Astrocyte of the spinal cord (primary cell): ENCODE results near the gene TACC3.
"Not testable (repeated sequence)": the region's sequence is repeated elsewhere in the genome, so short reads cannot be mapped to it uniquely, and the experiment has no call there.

ENCODE experiments used
- DNase-seq: peaks from one replicate; pipeline ENCODE4 v3.0.0; 2011; ENCODE audit warnings: low read depth, low spot score
- H3K4me3 ChIP-seq: 2 replicates; pipeline ENCODE4 v1.5.1; 2011; ENCODE audit warnings: low read depth, mild to moderate bottlenecking, low read length, moderate library complexity
- in situ Hi-C: cut with HindIII; loops from 2 replicates; pipeline ENCODE4 v1.10.0; 2017; ENCODE audit warnings: low sequenced_read_pairs
- TF ChIP-seq, protein P1 (sequence below): IDR thresholded peaks from 2 replicates; pipeline ENCODE4 v1.5.1; 2012; ENCODE audit warnings: low read depth, mild to moderate bottlenecking, low read length, inconsistent platforms

The TACC3 gene

DNA sequence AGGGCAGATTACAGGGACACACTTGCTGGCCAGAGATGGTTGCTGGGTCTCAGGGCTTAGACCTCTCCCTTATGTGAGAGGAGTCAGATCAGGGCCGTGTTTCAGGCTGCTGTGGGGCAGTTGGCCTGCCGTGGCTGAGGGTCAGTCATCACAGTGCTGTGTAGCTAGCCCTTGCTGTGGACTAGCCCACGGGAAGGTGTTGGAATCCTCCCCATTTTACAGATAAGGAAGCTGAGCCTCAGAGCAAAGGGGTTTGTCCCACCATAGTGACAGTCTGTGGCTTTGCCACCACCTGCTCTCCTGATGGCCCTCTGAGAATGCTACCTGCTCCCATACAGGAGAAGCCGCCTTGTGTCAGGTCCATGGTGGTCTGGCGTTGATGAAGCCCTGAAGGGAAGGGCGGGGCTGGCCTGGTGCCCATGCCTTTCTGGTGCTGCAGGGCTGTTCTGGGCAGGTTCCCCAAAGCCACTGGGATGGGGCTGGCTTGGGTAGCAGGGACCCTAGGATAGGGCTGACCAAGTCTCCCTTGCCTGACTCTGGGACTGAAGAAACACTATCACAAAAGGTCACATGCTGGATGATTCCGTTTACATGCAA, 34.8 kb upstream of the TACC3 start:
- in situ Hi-C loops = no loop called here
- H3K4me3 ChIP-seq = no peak overlapping the region
- TF ChIP-seq, protein P1, sequence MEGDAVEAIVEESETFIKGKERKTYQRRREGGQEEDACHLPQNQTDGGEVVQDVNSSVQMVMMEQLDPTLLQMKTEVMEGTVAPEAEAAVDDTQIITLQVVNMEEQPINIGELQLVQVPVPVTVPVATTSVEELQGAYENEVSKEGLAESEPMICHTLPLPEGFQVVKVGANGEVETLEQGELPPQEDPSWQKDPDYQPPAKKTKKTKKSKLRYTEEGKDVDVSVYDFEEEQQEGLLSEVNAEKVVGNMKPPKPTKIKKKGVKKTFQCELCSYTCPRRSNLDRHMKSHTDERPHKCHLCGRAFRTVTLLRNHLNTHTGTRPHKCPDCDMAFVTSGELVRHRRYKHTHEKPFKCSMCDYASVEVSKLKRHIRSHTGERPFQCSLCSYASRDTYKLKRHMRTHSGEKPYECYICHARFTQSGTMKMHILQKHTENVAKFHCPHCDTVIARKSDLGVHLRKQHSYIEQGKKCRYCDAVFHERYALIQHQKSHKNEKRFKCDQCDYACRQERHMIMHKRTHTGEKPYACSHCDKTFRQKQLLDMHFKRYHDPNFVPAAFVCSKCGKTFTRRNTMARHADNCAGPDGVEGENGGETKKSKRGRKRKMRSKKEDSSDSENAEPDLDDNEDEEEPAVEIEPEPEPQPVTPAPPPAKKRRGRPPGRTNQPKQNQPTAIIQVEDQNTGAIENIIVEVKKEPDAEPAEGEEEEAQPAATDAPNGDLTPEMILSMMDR = no peak
- no peak for DNase-seq

DNA sequence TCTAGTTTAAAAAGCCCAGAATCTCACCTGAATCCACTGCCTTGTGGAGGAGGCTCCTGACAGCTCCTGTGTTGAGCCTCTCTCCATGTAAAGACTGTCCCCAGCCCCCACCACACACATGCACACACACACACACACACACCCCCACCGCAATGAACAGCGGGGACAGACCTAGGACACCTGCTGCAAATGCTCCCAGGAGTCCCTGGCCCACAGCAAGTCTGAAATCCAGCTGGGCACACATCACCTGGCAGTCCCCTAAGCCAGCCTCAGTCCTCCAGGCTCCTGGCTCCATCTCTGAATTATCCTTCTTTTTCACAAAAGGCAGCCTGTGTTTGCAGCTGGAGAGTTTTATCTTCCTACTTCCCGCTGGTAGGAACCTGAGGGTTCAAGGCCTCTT, 30.6 kb upstream of the TACC3 start:
- TF ChIP-seq, protein P1 = no peak
- in situ Hi-C loops = no loop called here
- no peak for DNase-seq
- no peak overlapping the region for H3K4me3 ChIP-seq

DNA sequence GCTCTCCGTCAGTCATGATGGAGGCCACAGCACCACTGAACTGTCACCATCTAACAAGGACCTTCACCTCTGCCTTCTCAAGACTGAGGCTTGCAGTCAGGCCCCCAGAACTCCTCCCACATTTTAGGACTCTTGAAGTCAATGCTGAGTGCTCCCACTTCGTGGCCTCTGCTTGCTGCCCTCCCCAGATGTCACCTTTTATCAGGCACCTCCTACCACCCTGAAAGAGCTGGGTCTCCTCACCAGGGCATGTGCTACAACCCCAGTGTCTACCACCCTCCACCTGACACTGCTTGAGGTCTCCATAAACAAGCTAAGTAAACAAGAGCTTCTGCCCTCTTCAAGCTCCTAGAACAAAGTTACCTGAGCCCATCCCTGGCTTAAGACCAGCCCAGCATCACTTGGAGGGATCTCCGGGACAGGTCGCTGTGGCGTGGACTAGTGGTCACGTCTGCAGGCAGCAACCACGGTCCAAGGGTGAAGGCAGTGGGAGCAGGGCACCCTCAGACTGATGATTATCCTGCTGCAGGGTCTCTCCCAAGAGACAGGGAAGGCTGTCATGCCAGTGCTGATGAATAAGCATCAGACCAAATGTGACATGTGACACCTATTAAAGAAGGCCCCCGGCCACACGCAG, 29.5 kb upstream of the TACC3 start:
- no peak for DNase-seq
- TF ChIP-seq, protein P1 = no peak
- in situ Hi-C loops = no loop called here
- no peak overlapping the region for H3K4me3 ChIP-seq

DNA sequence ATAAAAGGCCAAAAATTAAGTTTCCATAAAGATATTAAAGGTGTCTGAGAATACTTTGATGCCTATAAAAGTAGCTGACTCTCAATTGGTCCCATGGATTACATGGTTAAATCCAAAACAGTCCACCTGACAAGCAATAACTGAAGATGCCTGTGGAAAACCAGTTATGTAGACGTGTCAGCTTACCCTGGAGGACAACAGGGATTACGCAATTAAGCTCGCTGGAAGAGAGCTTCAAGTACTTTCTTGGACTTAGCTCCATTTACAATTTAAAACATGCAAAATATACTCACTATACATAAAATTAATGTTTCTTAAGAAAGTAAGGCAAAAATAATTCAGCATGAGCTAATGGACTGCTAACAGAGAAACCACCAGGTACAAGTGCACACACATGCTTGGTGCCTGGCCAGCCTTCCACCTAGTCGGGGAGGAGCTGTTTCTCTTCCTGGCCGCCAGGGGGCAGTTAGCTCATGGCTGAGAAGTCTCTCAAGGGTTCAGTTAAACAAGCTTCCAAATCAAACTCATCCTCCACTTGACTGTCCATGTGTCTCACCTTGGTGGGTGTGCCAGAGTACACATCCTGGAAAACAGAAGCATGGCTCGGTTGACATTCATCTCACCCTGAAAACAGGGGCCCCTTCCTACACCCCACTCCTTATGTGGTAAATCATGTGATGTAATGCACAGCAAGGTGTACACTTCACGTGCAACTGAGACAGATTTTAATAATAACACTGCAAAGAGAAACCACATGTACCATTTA, 28.0 kb upstream of the TACC3 start:
- TF ChIP-seq, protein P1 = peak; percentile 98
- H3K4me3 ChIP-seq = no peak overlapping the region
- peak; percentile 76 for DNase-seq
- in situ Hi-C loops = no loop called here

DNA sequence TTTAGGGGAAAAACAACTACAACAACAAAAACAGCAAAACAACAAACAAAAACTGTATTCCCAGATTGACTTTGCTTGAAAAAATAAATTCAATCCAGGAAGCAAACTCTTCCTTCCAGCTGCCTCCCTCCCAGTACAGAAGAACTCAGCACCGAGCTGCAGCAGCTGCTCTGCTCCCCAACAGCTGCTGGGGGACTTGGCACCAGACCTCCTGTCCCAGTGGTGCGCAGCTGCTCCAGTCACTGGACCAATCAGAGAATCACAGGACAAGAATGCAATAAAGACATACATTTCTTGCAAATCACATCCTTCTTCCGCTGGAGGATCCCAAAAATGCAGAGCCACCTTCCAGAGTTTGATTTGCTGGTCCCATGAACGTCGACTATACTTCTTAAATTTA, 25.4 kb upstream of the TACC3 start:
- in situ Hi-C loops = no loop called here
- TF ChIP-seq, protein P1 = no peak
- no peak for DNase-seq
- H3K4me3 ChIP-seq = no peak overlapping the region

DNA sequence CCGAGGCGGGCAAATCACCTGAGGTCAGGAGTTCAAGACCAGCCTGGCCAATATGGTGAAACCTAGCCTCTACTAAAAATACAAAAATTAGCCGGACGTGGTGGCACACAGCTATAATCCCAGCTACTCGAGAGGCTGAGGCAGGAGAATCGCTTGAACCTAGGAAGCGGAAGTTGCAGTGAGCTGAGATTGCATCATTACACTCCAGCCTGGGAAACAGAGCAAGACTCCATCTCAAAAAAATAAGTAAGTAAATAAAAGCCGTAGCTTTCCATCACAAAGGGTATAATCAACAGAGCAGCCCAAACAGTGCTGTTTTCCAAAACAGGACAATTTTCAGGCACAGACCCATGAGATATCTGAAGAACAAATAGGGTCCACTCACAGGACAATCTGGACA, 19.6 kb upstream of the TACC3 start:
- DNase-seq, H3K4me3 ChIP-seq, in situ Hi-C loops: not testable (repeated sequence)

DNA sequence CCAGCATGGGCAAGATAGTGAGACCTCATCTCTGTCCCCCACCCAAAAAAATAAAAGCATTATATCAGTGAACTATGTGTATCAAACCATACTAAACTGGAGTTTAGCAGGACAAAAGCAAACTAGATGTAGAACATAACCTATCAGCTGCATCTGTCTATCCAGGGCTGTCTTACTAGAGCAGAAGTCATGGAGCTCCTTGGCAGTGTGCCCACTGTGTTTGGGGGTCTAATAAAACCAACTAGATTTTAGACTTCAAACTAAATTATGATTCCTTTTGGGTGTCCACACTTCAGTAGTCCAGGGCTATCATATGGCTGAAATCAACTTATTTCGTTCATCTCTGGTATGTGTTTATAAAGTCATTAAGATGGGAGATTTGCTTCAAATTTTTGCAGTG, 17.5 kb upstream of the TACC3 start:
- no peak overlapping the region for H3K4me3 ChIP-seq
- in situ Hi-C loops = no loop called here
- DNase-seq = no peak
- TF ChIP-seq, protein P1 = no peak
